Body of pancreas (tissue), 4 donors: ENCODE data around the gene PTPN6.

Experiments
- POLR2A ChIP-seq, 3 donors: fragments of 450-650 bp; IDR thresholded peaks; one replicate each; pipeline ENCODE4 v1.6.1; 2016; ENCODE audit warnings: antibody characterized with exemption in 3 of 3, mild to moderate bottlenecking in 2 of 3
- TF ChIP-seq, protein P1 (sequence below), 7 experiments: fragments of 450-650 bp in 4 of 7; fragments of 200-600 bp in 3 of 7; sonication (generic) in 3 of 7; IDR thresholded peaks; one replicate each; pipeline ENCODE4 v1.5.1; 2016 to 2019; ENCODE audit warnings: antibody characterized with exemption in 7 of 7

- TF ChIP-seq, protein P1, sequence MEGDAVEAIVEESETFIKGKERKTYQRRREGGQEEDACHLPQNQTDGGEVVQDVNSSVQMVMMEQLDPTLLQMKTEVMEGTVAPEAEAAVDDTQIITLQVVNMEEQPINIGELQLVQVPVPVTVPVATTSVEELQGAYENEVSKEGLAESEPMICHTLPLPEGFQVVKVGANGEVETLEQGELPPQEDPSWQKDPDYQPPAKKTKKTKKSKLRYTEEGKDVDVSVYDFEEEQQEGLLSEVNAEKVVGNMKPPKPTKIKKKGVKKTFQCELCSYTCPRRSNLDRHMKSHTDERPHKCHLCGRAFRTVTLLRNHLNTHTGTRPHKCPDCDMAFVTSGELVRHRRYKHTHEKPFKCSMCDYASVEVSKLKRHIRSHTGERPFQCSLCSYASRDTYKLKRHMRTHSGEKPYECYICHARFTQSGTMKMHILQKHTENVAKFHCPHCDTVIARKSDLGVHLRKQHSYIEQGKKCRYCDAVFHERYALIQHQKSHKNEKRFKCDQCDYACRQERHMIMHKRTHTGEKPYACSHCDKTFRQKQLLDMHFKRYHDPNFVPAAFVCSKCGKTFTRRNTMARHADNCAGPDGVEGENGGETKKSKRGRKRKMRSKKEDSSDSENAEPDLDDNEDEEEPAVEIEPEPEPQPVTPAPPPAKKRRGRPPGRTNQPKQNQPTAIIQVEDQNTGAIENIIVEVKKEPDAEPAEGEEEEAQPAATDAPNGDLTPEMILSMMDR (IDR thresholded peaks at IDR 0.05) = no peak
- peak in 2 of 3 donors; percentile 21 to 53 for TF ChIP-seq POLR2A (IDR thresholded peaks at IDR 0.05)
These were observed 2.5 kb downstream of the PTPN6 start for GRCh38 chr12:6953442-6954315.
